ENCODE measurements around the gene XRCC1. TPM values are rescaled to one million over a fixed set of nuclear protein-coding genes. Genes with fewer than 3 reads are reported as not detected.

The XRCC1 gene
- total and polyA plus RNA-seq, 10 of the 15 experiments (the other 5 are each of a cell fraction or from before 2014, with no cell fraction given), result 2.0 to 51.1 (median 33.7) TPM

DNA sequence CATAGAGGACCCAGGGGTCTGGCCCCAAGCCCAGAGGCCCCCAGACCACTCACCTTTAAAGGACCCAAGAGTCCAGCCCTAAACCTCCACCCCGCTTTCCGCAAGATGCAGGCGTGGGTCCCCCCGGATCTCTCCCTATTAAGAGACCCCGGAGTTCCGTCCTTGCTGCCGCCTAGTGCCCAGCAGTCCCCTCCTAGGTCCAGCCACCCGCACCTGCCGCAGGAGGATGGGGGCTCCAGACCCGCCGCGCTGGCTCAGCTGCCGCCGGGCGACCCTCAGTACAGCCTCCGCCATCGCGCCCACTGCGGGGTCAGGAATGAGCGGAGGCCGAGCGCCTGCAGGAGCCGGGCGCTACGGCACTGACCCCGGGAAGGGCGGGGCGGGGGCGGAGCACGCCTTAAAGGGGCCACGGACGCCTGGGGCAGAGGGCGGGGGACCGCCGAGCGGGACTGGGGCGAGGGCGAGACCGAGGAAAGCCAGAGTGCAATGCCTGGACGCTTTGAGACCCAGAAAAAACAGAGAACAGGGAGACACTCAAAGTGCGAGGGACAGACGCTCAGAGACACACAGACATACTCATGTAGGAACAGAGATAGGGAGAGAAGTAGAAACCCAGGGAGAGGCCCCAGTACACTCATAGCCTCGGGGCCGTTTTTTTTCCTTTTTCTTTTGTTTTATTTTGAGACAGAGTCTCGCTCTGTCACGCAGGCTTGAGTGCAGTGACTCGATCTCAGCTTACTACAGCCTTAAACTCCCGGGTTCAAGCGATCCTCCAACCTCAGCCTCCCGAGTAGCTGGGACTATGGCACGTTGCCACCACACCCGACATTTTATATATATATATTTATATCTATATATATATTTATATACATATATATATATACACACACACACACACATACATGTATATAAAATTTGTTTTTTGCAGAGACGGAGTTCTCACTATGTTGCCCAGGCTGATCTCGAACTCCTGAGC is 48.2 kb downstream of the XRCC1 start, which contains the start of gene ETHE1 (continued):
- TF ChIP-seq BCLAF1 (IDR thresholded peaks at IDR 0.05) (no peak), IRF4 (IDR thresholded peaks at IDR 0.05; ENCODE audit: low read depth, low read length) (no peak), WRNIP1 (IDR thresholded peaks at IDR 0.05; ENCODE audit: borderline replicate concordance, low read depth, low read length) (no peak), CEBPB (IDR thresholded peaks at IDR 0.05; ENCODE audit: borderline replicate concordance in 1 of 2, low read depth in 2 of 2, low read length in 2 of 2) (no peak), CHD2 (IDR thresholded peaks at IDR 0.05; ENCODE audit: borderline replicate concordance, low read depth, low read length) (no peak), RB1 (IDR thresholded peaks at IDR 0.05; ENCODE audit: borderline replicate concordance) (peak; percentile 67; the same call in 1 of the 2 replicates), ZBTB33 (IDR thresholded peaks at IDR 0.05) (no peak), MTA3 (IDR thresholded peaks at IDR 0.05; ENCODE audit: borderline replicate concordance, low read length) (no peak), RELB (IDR thresholded peaks at IDR 0.05; ENCODE audit: low read depth) (peak; percentile 85; the same call in 1 of the 2 replicates), BHLHE40 (IDR thresholded peaks at IDR 0.05; ENCODE audit: borderline replicate concordance in 1 of 2, low read depth in 2 of 2, low read length in 1 of 2) (peak in 1 of 2 experiments; percentile 59; a peak in 1 of 4 replicates), ZZZ3 (IDR thresholded peaks at IDR 0.05; ENCODE audit: control insufficient read depth, insufficient read length, low read depth) (no peak), TCF3 (IDR thresholded peaks at IDR 0.05; ENCODE audit: borderline replicate concordance, insufficient read depth, low read depth, low read length) (no peak), IKZF2 (IDR thresholded peaks at IDR 0.05) (peak in 1 of 2 experiments; percentile 17; a peak in 1 of 4 replicates), EED (IDR thresholded peaks at IDR 0.05; ENCODE audit: low read depth) (no peak), EZH2 (IDR thresholded peaks at IDR 0.05; ENCODE audit: borderline replicate concordance, control insufficient read depth, low read depth, low read length) (no peak), NFYA (IDR thresholded peaks at IDR 0.05; ENCODE audit: borderline replicate concordance, low read depth, low read length) (no peak)
- TF ChIP-seq, protein P1, sequence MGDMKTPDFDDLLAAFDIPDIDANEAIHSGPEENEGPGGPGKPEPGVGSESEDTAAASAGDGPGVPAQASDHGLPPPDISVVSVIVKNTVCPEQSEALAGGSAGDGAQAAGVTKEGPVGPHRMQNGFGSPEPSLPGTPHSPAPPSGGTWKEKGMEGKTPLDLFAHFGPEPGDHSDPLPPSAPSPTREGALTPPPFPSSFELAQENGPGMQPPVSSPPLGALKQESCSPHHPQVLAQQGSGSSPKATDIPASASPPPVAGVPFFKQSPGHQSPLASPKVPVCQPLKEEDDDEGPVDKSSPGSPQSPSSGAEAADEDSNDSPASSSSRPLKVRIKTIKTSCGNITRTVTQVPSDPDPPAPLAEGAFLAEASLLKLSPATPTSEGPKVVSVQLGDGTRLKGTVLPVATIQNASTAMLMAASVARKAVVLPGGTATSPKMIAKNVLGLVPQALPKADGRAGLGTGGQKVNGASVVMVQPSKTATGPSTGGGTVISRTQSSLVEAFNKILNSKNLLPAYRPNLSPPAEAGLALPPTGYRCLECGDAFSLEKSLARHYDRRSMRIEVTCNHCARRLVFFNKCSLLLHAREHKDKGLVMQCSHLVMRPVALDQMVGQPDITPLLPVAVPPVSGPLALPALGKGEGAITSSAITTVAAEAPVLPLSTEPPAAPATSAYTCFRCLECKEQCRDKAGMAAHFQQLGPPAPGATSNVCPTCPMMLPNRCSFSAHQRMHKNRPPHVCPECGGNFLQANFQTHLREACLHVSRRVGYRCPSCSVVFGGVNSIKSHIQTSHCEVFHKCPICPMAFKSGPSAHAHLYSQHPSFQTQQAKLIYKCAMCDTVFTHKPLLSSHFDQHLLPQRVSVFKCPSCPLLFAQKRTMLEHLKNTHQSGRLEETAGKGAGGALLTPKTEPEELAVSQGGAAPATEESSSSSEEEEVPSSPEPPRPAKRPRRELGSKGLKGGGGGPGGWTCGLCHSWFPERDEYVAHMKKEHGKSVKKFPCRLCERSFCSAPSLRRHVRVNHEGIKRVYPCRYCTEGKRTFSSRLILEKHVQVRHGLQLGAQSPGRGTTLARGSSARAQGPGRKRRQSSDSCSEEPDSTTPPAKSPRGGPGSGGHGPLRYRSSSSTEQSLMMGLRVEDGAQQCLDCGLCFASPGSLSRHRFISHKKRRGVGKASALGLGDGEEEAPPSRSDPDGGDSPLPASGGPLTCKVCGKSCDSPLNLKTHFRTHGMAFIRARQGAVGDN (IDR thresholded peaks at IDR 0.05), result no peak; the same call in 1 of the 2 replicates

All from GM12878 (cell line).